ENCODE results near the gene FRMD4A.

DNA sequence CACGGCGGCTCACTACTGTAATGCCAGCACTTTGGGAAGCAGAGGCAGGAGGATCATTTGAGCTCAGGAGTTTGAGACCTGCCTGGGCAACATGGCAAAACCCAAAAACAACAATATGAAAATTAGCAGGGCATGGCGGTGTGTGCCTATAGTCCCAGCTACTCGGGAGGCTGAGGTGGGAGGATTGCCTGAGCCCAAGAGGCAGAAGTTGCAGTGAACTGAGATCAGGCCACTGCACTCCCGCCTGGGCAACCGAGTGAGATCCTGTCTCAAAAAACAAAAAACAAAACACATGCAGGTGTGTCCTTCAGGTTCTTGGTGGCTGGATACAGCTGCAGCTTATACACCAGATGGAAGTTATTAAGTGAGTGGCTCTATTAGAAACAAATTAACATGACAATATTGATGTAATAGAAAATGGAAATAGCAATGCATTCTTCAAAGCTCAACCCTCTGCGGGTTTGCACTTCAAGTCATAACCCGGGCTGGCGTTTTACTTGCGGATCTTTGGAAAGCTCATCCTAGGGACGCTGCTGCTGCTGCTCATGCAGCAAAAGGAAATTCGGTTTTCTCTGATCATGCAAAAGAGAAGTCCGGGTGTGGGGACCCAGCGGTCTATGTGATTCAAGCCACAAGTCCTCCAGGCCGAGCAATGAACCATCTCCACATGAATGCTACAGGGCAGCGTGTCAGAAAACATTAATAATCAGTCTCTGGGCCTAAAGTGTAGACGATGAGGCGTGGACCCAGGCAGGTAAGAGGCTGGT is 462.0 kb downstream of the FRMD4A start:
- TF ChIP-seq, protein P1, sequence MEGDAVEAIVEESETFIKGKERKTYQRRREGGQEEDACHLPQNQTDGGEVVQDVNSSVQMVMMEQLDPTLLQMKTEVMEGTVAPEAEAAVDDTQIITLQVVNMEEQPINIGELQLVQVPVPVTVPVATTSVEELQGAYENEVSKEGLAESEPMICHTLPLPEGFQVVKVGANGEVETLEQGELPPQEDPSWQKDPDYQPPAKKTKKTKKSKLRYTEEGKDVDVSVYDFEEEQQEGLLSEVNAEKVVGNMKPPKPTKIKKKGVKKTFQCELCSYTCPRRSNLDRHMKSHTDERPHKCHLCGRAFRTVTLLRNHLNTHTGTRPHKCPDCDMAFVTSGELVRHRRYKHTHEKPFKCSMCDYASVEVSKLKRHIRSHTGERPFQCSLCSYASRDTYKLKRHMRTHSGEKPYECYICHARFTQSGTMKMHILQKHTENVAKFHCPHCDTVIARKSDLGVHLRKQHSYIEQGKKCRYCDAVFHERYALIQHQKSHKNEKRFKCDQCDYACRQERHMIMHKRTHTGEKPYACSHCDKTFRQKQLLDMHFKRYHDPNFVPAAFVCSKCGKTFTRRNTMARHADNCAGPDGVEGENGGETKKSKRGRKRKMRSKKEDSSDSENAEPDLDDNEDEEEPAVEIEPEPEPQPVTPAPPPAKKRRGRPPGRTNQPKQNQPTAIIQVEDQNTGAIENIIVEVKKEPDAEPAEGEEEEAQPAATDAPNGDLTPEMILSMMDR (IDR thresholded peaks at IDR 0.05): no peak
- no peak for TF ChIP-seq POLR2A (IDR thresholded peaks at IDR 0.05)

All from heart left ventricle (tissue), 13 donors.